Ishikawa (cell line): ENCODE results near the gene DCD.

Experiments used
- CEBPB ChIP-seq: IDR thresholded peaks from 2 replicates; pipeline ENCODE4 v1.6.1; 2012
- CREB1 ChIP-seq: IDR thresholded peaks from 2 replicates; pipeline ENCODE4 v1.6.1; 2012; ENCODE audit warnings: low read depth
- EGR1 ChIP-seq: IDR thresholded peaks from 2 replicates; pipeline ENCODE4 v1.6.1; 2012
- EP300 ChIP-seq: IDR thresholded peaks from 2 replicates; pipeline ENCODE4 v1.6.1; 2012; ENCODE audit warnings: borderline replicate concordance
- FOXM1 ChIP-seq: IDR thresholded peaks from 2 replicates; pipeline ENCODE4 v1.6.1; 2012; ENCODE audit warnings: low read depth, borderline replicate concordance
- NFIC ChIP-seq: IDR thresholded peaks from 2 replicates; pipeline ENCODE4 v1.6.1; 2012
- RAD21 ChIP-seq: IDR thresholded peaks from 2 replicates; pipeline ENCODE4 v1.6.1; 2012; ENCODE audit warnings: low read depth
- TAF1 ChIP-seq: IDR thresholded peaks from 2 replicates; pipeline ENCODE4 v1.6.1; 2012; ENCODE audit warnings: low read depth, mild to moderate bottlenecking
- TCF12 ChIP-seq: IDR thresholded peaks from 2 replicates; pipeline ENCODE4 v1.6.1; 2012; ENCODE audit warnings: low read depth
- TEAD4 ChIP-seq: IDR thresholded peaks from 2 replicates; pipeline ENCODE4 v1.6.1; 2012
- YY1 ChIP-seq: IDR thresholded peaks from 2 replicates; pipeline ENCODE4 v1.6.1; 2012; ENCODE audit warnings: low read depth
- ZBTB7A ChIP-seq: IDR thresholded peaks from 2 replicates; pipeline ENCODE4 v1.6.1; 2012; ENCODE audit warnings: low read depth
- TF ChIP-seq, protein P1 (sequence below): IDR thresholded peaks from 2 replicates; pipeline ENCODE4 v1.6.1; 2012; ENCODE audit warnings: low read depth, mild to moderate bottlenecking
- TF ChIP-seq, protein P2 (sequence below): IDR thresholded peaks from 2 replicates; pipeline ENCODE4 v1.6.1; 2012
- TF ChIP-seq, protein P3 (sequence below): IDR thresholded peaks from 2 replicates; pipeline ENCODE4 v1.6.1; 2012

The DCD gene, protein sequence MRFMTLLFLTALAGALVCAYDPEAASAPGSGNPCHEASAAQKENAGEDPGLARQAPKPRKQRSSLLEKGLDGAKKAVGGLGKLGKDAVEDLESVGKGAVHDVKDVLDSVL

DNA sequence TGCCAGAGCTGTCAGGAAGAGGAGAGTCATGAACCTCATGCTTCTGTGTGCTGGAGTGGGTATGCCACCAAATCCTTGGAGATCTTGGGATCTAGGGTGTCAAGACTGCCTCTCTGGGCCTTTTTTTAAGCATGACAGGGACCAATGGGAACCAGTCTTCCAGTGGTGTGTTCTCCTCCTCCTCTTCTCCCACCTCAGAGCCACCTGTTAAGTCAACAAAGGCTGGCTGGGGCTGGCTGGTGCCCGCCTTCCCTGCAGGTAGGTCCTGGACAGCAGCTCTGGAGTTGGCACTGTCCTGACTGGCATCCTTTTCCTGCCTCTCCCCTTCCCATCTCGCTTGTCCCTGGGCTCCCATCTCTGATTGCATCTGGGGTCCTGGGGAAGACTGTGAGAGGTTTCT lies at the start of gene DCD:
DCD (minus strand) TSS at position 101 of the 400 bp plus-strand sequence; CDS start at position 39, 62 bp downstream.
- TF ChIP-seq EGR1 (no peak), TCF12 (no peak), ZBTB7A (no peak)
- TF ChIP-seq, protein P1, sequence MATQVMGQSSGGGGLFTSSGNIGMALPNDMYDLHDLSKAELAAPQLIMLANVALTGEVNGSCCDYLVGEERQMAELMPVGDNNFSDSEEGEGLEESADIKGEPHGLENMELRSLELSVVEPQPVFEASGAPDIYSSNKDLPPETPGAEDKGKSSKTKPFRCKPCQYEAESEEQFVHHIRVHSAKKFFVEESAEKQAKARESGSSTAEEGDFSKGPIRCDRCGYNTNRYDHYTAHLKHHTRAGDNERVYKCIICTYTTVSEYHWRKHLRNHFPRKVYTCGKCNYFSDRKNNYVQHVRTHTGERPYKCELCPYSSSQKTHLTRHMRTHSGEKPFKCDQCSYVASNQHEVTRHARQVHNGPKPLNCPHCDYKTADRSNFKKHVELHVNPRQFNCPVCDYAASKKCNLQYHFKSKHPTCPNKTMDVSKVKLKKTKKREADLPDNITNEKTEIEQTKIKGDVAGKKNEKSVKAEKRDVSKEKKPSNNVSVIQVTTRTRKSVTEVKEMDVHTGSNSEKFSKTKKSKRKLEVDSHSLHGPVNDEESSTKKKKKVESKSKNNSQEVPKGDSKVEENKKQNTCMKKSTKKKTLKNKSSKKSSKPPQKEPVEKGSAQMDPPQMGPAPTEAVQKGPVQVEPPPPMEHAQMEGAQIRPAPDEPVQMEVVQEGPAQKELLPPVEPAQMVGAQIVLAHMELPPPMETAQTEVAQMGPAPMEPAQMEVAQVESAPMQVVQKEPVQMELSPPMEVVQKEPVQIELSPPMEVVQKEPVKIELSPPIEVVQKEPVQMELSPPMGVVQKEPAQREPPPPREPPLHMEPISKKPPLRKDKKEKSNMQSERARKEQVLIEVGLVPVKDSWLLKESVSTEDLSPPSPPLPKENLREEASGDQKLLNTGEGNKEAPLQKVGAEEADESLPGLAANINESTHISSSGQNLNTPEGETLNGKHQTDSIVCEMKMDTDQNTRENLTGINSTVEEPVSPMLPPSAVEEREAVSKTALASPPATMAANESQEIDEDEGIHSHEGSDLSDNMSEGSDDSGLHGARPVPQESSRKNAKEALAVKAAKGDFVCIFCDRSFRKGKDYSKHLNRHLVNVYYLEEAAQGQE, result no peak
- TF ChIP-seq, protein P2, sequence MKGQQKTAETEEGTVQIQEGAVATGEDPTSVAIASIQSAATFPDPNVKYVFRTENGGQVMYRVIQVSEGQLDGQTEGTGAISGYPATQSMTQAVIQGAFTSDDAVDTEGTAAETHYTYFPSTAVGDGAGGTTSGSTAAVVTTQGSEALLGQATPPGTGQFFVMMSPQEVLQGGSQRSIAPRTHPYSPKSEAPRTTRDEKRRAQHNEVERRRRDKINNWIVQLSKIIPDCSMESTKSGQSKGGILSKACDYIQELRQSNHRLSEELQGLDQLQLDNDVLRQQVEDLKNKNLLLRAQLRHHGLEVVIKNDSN, result no peak

DNA sequence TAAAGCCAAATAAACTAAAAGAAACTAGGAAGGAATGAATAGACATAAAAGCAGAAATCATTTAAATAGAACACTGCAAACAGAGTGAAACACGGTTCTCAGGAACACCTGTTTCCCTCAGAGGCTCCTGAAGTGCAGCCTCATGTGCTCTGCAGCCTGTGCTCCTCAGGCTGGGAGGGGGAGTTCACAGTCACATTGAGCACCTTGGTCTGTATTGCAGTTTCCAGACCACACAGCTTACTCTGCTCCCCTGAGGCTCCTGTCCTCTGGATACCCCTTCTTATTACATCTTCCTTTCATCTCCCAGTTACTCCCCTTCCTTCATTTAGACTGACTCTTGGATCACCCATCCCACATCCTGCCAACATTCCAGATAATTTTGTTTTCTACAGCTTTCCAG lies 49.7 kb upstream of the DCD start:
- TF ChIP-seq, protein P3, sequence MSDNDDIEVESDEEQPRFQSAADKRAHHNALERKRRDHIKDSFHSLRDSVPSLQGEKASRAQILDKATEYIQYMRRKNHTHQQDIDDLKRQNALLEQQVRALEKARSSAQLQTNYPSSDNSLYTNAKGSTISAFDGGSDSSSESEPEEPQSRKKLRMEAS, result no peak
- no peak for TF ChIP-seq TEAD4
- TF ChIP-seq FOXM1, result no peak
- TF ChIP-seq RAD21, result no peak
- TF ChIP-seq, protein P2, result no peak
- TF ChIP-seq, protein P1, result no peak
- no peak for TF ChIP-seq EGR1
- no peak for TF ChIP-seq YY1
- TF ChIP-seq TAF1, result no peak
- no peak for TF ChIP-seq CREB1
- no peak for TF ChIP-seq EP300
- TF ChIP-seq ZBTB7A, result no peak
- no peak for TF ChIP-seq TCF12
- TF ChIP-seq CEBPB, result no peak
- TF ChIP-seq NFIC, result no peak

DNA sequence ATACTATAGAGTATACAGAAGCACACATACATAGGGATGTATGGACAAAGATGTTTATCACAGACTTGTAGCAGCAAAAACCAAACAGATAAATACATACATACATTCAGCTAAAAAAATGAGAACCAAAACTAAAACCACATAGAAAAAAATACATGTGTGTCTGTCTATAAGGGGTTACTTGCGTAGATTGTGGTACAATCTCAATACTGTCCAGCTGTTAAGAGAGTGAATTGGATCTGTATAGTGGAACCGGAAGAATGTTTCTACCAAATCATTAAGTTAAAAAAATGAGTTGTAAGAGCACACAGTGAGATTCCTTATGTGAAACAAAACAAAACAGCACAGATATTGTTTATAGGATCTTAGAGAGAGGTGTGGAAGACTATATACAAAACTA lies 44.2 kb upstream of the DCD start:
- TF ChIP-seq, protein P1, result no peak

DNA sequence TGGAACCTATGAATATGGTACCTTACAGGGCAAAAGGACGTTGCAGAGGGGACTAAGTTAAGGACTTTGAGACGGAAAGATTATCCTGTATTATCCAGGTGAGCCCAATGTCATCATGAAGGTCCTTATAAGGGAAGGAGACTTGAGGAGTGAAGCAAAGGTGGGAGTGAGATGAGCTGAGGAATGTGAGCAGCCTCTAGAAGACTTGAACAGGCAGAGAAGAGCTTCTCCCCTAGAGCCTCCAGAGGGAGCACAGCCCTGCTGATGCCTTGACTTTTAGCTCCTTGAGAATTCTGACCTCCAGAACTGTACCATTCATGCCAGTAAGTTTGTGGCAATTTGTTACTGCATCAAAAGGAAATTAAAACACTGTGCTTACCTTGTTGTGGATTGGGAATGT lies 41.8 kb upstream of the DCD start:
- no peak for TF ChIP-seq RAD21
- TF ChIP-seq YY1, result no peak
- TF ChIP-seq, protein P3, result no peak
- TF ChIP-seq CEBPB, result no peak
- TF ChIP-seq, protein P1, result no peak
- TF ChIP-seq TEAD4, result no peak
